Left colon (tissue), 2 donors: ENCODE measurements around the gene SLC35F5. TPM values are rescaled to one million over a fixed set of nuclear protein-coding genes. Genes with fewer than 3 reads are reported as not detected.
A peak's percentile ranks its signal among the peaks of the same experiment; 100 is the strongest.
"Not testable (repeated sequence)": the region's sequence is repeated elsewhere in the genome, so short reads cannot be mapped to it uniquely, and the experiment has no call there.

Experiments used
- ATAC-seq: fragments of 200-7000 bp; cut with Tn5 transposase; one replicate; pipeline ENCODE4 v1.9.1; 2020; ENCODE audit warnings: mild to moderate bottlenecking, moderate library complexity
- DNase-seq, 2 donors: peaks; one replicate each; pipeline ENCODE4 v3.0.0-alpha.2; 2020
- intact Hi-C, 2 donors: fragments of 100-400 bp; cut with DNase I in 1 of 2; cut with micrococcal nuclease in 1 of 2; formaldehyde crosslinking; loops; one replicate each; pipeline versions ENCODE4 v1.11.2 to v1.14.0; 2022; cut with DNase I, micrococcal nuclease
- total RNA-seq, 2 donors: library from RNA; stranded (reverse); fragmentation: NEBNext Ultra II Directional; extraction: Animal tissue kit (Norgen Biotek cat#: 25700); gene quantifications; one replicate each; pipeline ENCODE4 v1.2.1, GENCODE V29; 2021
- donor health status: DM: no; HTN: no; CAD: no.
- donor health status: DM: yes; HTN: yes; CAD: no.

SLC35F5 gene
- total RNA-seq, 2 donors from 2014 or later = 130 to 132 TPM

DNA sequence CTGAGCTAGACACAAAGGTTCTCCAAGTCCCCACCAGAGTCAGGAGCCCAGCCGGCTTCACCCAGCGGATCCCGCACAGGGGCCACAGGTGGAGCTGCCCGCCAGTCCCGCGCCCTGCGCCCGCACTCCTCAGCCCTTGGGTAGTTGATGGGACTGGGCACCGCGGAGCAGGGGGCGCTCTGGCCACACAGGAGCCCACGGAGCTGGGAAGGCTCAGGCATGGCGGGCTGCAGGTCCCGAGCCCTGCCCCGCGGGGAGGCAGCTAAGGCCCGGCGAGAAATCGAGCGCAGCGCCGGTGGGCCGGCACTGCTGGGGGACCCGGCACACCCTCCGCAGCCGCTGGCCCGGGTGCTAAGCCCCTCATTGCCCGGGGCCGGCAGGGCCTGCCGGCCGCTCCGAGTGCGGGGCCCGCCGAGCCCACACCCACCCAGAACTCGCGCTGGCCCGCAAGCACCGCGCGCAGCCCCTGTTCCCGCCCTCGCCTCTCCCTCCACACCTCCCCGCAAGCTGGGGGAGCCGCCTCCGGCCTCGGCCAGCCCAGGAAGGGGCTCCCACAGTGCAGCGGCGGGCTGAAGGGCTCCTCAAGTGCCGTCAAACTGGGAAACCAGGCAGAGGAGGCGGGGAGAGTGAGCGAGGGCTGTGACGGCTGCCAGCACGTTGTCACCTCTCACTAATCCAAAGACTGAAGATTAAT, 52.0 kb downstream of the SLC35F5 start:
- DNase-seq, intact Hi-C loops, ATAC-seq: not testable (repeated sequence)

DNA sequence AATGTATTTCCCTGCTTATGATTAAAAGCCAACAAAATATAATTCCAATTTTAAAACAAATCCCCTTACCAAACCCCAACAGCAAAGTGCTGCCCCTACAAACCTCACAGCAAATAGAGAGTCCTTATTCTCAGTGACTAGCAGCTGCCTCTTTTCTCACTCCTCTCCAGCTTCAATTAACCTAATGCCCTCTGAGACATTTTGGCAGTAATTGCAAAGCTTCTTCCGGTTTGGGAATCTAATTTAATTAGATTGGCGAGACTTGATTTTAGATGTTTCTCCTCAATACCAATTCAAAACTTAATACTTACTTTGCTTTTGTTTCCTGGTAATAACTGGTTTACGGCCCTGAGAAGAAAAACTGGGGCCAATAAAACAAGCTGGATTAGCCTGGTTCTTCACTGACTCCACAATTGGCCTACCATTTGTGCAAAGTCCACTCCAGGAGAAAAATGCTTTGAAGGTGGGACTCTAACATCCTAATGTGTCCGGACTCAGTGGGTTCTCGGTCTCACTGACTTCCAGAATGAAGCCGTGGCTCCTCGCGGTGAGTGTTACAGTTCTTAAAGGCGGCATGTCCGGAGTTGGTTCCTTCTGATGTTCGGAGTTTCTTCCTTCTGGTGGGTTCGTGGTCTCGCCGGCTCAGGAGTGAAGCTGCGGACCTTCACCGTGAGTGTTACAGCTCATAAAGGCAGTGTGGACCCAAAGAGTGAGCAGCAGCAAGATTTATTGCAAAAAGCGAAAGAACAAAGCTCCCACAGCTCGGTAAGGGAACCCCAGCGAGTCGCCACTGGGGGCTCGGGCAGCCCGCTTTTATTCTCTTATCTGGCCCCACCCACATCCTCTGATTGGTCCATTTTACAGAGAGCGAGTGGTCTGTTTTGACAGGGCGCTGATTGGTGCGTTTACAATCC, 52.8 kb downstream of the SLC35F5 start:
- peak; percentile 88 for ATAC-seq
- DNase-seq = peak; percentile 40 to 54
- intact Hi-C loops = no loop called here

DNA sequence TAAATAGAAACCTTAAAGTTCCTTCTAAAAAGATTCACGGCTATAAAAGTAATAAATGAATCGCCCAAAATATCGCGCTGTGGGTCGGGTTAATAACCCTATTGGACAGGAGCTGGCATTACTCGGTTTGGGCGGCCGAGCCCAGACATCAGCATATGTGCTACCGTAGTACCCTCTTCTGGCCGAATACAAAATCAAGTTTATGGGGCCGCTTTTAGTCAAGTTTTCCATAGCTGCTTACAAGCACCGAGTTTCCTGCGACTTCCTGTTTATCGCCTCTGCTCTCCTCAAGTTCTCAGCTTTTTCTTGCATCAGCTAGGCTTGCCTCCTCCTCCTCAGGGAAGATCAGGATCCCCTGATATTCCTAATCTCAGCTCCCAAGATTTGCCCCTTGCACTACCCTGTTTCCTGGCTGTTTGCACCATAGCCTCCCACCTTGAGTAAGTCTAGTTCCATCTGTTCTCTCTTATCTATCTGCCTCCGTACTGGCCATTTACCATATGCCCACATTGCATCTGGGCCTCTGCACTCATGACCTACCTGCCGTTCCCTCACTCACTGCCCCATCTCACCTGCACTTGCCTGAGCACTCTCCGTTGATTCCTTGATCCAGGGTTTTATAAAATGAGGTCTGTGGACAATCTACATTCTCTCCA, 56.1 kb downstream of the SLC35F5 start:
- peak in 1 of 2 donors; percentile 45 for DNase-seq
- ATAC-seq = no peak
- intact Hi-C loops = no loop called here

DNA sequence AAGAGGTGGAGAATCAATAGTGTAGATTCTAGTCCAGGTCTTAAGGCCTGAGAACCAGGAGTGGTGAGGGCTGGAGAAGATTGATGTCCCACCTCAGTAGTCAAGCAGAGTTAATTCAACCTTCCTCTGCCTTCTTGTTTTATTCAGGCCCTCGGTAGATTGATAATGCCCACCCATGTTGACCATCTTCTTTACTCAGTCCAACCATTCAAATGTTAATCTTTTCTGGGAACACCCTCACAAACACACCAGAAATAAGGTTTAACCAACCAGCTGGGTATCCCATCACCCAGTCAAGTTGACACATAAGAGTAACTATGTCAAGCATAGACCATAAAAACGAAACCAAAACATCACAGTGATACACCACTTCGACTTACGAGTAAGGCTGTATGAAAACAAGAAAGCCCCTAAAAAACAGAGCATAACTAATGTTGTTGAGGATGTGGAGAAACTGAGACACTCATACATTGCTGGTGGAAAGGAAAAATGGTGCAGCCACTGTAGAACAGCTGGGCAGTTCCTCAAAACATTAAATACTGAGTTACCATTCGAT, 57.5 kb downstream of the SLC35F5 start:
- intact Hi-C loops = no loop called here
- no peak for DNase-seq
- ATAC-seq = no peak

DNA sequence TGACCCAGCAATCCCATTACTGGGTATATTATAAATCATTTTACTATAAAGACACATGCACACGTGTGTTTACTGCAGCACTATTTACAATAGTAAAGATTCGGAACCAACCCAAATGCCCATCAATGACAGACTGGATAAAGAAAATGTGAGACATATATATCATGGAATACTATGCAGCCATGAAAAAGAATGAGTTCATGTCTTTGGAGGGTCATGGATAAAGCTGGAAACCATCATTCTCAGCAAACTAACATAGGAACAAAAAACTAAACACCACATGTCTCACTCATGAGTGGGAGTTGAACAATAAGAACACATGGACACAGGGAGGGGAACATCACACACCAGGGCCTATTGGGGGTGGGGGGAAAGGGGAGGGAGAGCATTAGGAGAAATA, 58.2 kb downstream of the SLC35F5 start:
- DNase-seq, ATAC-seq, intact Hi-C loops: not testable (repeated sequence)

DNA sequence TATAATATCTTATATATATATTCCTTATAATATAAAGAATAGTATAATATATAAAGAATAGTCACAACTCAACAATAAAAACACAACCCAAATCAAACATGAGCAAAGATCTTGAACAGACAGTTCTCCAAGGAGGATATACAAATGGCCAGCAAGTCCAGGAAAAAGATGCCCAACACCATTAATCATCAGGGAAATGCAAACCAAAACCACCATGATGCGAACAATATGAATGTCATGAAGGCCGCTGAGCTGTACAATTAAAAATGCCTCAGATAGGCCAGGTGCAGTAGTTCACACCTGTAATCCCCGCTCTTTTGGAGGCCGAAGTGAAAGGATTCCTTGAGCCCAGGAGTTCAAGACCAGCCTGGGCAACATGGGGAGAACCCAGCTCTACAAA, 58.9 kb downstream of the SLC35F5 start:
- no peak for ATAC-seq
- DNase-seq = no peak
- intact Hi-C loops = no loop called here

DNA sequence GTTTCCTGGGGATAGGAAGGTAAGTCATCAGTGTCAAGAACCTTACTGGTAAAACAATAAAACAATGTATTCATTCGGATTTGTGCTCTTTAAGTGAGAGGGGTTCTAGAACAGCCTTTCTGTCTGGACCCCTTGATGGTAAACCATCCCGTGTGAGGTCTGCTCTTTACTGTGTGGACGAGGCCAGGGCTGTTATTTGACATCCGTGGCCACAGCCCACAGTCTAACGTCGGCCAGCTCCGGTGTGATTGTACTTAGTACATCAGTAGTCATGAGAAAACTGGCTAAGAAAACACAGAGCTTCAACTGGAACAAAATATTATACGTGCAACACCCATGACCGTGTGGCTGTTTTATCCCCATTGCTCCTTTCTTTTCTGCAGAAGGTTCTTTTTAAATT, 62.0 kb downstream of the SLC35F5 start:
- no peak for DNase-seq
- no peak for ATAC-seq
- intact Hi-C loops = no loop called here

DNA sequence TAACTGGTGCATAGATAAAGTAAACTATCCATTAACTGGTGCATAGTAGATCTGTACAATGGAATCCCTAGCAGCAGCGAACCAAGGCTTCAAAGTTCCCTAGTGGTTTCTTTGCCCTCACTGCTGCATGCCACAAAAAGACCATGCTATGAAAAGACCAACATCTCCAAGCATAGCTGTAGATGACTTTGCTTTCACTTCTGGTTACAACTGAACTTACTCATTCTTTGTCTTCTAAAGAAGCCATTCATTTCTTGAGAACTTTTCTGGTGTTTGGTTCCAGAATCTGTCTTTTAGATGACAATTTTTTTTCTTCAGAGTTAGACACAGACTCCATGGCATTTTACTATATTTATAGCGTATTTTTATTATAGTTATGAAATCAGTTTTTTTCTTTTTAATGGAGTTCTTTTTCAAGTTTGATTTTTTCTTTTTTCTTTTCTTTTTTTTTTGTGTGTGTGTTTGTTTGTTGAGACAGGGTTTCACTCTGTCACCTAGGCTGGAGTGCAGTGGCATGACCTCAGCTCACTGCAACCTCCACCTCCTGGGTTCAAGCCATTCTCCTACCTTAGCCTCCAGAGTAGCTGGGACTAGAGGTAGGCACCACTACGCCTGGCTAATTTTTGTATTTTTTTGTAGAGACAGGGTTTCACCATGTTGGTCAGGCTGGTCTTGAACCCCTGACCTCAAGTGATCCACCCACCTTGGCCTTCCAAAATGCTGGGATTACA, 63.6 kb downstream of the SLC35F5 start:
- DNase-seq (no peak), ATAC-seq (no peak)
- intact Hi-C loops = no loop called here

DNA sequence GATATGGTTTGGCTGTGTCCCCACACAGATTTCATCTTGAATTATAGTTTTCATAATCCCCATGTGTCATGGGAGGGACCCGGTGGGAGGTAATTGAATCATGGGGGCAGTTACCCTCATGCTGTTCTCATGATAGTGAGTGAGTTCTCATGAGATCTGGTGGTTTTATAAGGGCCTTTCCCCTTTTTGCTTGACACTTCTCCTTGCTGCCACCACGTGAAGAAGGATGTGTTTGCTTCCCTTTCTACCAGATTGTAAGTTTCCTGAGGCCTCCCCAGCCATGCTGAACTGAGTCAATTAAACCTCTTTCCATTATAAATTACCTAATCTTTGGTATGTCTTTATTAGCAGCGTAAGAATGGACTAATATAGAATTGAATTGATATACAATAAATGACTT, 65.6 kb downstream of the SLC35F5 start:
- DNase-seq, ATAC-seq, intact Hi-C loops: not testable (repeated sequence)

DNA sequence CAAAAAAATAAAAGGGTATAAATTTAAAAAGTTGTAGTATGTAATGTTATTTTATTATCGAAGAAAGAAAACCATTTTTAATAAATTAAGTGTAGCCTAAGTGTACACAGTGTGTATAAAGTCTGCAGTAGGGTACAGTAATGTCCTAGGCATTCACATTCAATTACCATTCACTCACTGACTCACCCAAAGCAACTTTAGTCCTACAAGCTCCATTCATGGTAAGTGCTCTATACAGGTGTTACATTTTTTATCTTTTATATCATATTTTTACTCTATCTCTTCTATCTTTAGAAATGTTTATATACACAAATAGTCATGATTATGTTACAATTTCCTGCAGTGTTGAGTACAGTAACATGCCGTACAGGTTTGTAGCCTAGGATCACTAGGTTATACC, 69.9 kb downstream of the SLC35F5 start:
- ATAC-seq = no peak
- intact Hi-C loops = no loop called here
- no peak for DNase-seq

DNA sequence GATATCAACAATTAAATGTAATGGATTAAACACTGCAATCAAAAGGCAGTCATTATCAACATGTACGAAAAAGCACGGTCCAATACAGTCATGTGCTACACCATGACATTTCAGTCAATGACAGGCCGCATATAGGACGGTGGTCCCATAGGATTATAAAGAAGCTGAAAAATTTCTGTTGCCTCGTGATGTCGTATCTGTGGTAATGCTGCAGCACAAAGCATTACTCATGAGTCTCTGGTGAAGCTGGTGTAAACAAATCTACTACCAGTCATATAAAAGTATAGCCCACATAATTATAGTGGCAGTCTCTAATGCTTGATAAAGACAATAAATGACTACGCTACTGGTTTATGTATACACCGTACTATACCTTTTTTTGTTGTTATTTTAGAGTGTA, 71.0 kb downstream of the SLC35F5 start:
- no peak for DNase-seq
- intact Hi-C loops = no loop called here
- ATAC-seq = no peak

DNA sequence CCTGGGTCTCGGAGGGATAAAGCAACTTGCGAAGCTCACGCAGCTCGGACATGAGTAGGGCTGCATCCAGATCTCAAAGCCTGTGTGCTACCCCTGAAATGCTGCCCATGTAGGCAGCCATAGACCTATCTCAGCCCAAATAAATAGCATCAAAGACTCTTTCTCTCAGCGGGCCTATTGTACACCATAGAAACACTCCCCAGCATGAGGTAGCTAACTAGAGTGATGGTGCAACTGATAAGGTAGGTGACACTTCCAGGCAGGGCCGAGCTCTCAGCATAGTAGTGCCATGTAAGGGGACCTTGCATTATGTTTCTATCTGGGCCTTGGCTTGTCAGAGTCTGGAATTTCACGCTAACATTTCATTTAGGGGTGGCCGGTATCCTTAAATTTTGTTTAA, 77.0 kb downstream of the SLC35F5 start:
- no peak for ATAC-seq

DNA sequence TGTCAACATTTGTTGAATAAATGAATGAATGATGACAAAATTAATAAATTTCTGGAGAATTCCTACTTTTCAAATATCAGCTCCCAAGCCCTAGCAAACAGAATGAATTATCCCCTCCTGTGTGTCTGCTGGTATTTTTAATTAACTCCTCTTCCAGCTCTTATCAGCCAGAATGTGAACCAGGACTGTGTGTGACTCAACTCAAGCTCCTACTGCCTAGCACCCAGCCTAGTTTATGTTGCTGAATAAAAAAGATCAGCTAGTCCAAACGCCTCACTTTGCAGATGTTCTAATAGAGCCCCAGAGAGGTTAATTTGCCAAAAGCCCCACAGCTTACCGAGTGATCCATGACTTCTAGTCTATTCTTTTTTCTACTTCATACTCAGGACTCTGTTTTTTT, 79.1 kb downstream of the SLC35F5 start:
- intact Hi-C loops = no loop called here
- DNase-seq (no peak), ATAC-seq (no peak)

More for the DNA sequence above, 77.0 kb downstream of the SLC35F5 start:
- intact Hi-C loops = no loop called here
- DNase-seq = no peak

DNA sequence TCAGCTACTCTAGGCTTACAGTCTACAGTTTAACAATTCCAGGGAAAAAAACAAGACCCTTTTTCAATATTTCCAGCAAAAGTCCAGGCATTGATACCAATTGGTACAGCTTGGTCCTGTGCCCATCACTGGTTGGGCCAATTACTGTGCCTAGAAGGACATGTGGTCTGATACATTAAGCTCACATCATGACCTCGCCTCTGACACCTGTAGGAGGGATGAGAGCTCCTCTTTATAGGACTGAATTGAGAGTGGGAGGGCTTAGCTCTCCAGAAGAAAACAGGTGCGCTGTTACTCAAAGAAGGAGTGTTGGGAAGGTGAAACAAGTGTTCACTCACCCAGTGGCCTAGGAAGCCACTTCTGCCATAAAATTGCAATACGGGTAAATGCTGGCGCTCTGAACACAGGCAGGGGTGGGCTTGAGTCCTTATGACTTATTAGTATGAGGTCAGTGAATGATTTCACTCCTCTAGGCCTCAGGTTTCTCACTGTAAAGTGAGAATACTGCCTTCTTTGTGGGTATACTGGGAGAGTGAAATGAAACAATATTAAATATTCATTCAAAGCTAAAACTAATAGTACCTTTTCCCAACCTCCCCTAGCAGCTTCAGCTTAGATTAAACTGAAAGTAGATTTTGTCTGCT, 79.7 kb downstream of the SLC35F5 start:
- no peak for DNase-seq
- intact Hi-C loops = no loop called here
- no peak for ATAC-seq

DNA sequence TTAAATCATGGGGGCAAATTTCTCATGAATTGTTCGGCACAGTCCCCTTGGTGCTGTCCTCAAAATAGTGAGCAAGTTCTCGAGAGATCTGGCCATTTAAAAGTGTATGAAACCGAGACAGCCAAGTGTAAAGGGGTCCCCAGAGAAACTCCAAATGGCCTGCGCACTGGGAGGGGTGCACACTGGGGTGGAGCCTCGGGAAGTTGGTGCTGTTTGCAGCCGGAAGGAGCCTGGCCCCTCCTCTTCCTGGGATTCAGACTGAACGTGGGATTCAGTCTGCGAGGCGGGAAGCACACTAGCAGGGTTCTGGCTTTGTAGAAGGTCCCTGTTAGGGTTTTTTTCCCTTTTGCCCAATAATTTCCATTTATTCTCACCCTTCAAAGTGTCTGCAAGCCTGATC, 80.6 kb downstream of the SLC35F5 start:
- DNase-seq (no peak), ATAC-seq (no peak)
- intact Hi-C loops = no loop called here

DNA sequence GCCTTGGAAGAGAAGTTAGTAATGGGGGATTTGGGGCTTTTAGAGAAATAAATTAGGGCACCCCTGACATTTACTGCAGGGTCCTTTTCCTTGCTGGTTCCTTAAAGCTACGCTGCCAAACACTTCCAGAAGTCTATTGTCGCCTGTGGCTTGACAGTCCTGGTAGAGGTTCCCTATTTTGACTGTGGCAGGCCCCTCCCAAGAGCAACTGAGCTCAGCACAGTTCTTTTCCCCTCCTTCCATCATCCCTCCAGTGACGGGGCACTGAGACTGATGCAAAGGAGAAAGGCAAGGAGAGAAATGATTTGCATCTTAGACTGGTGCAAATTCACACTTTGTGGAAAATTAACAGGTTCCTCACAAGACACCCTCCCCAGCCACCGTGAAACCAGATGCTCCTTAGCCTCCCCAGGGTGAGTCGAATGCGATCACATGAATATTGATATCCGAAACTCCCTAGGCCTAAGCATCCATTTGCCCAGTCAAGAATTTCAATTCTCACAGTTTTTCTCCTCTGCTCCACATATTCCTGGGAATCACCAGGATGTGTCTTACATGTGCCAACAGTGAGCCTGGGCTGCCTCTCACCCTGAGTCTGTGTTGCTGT, 84.0 kb downstream of the SLC35F5 start:
- intact Hi-C loops = no loop called here
- no peak for DNase-seq

DNA sequence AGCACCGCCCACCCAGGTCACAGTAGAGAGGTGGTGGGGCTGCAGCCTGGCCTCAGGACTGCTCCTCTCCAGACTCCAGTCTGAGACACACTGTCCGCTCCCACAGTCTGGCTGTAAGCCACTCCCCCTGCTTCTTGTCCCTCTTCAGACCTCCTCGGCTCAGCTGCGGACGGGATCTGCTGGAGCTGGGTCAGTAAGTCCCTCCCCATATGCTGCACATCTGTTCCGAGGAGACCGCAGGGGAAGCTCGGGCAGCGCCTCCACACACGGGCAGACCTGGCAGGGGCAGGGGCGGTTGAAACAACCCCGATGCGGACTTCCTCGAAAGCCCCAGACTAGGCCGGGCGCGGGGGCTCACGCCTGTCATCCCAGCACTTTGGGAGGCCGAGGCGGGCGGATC, 87.4 kb downstream of the SLC35F5 start:
- intact Hi-C loops, DNase-seq, ATAC-seq: not testable (repeated sequence)

More for the DNA sequence above, 84.0 kb downstream of the SLC35F5 start:
- no peak for ATAC-seq
